Dermis microvascular lymphatic vessel endothelial cell (primary cell): Measurements from ENCODE around the gene SLC39A13. TPM values are rescaled to one million over a fixed set of nuclear protein-coding genes. Genes with fewer than 3 reads are reported as not detected.

Source experiments
- DNase-seq, 2 donors: peaks; one replicate each; pipeline versions ENCODE4 v3.0.0 to v3.0.0-alpha.2; 2010; ENCODE audit warnings: low read depth in 2 of 2
- total RNA-seq: library from RNA; depleted of rRNA; stranded (reverse); fragments of >200 nt; gene quantifications from 2 replicates; pipeline ENCODE4 v1.2.1, GENCODE V29; 2014

Gene SLC39A13
- total RNA-seq, 1 donor from 2014 or later, result 32.5 TPM

GRCh38 chr11:47384498-47384897, 23.9 kb upstream of the SLC39A13 start:
- no peak for DNase-seq

- DNase-seq, result no peak
Observed at GRCh38 chr11:47387944-47388696, 20.3 kb upstream of the SLC39A13 start.

GRCh38 chr11:47388697-47389576, 19.5 kb upstream of the SLC39A13 start:
- no peak for DNase-seq

GRCh38 chr11:47389577-47390421, 18.6 kb upstream of the SLC39A13 start:
- no peak for DNase-seq

- no peak for DNase-seq
Observed at GRCh38 chr11:47390422-47390760, 18.0 kb upstream of the SLC39A13 start.

GRCh38 chr11:47391077-47391583, 17.3 kb upstream of the SLC39A13 start:
- DNase-seq, result no peak

GRCh38 chr11:47391711-47392432, 16.5 kb upstream of the SLC39A13 start:
- DNase-seq, result no peak

- DNase-seq, result no peak
Observed at GRCh38 chr11:47392546-47393162, 15.7 kb upstream of the SLC39A13 start.

GRCh38 chr11:47393163-47394049, 15.0 kb upstream of the SLC39A13 start:
- peak in 1 of 2 donors; percentile 60 for DNase-seq

- no peak for DNase-seq
Observed at GRCh38 chr11:47394050-47394321, 14.4 kb upstream of the SLC39A13 start.

GRCh38 chr11:47394322-47395222, 13.8 kb upstream of the SLC39A13 start:
- DNase-seq, result peak; percentile 89 to 97

GRCh38 chr11:47395223-47396048, 13.0 kb upstream of the SLC39A13 start:
- DNase-seq, result no peak

- no peak for DNase-seq
Observed at GRCh38 chr11:47396049-47396320, 12.4 kb upstream of the SLC39A13 start.

- DNase-seq, result no peak
Observed at GRCh38 chr11:47398011-47398410, 10.4 kb upstream of the SLC39A13 start.

GRCh38 chr11:47398551-47398950, 9.8 kb upstream of the SLC39A13 start:
- DNase-seq, result no peak

- peak in 1 of 2 donors; percentile 39 for DNase-seq
Observed at GRCh38 chr11:47399860-47400767, 8.3 kb upstream of the SLC39A13 start.

GRCh38 chr11:47400768-47401279, 7.6 kb upstream of the SLC39A13 start:
- no peak for DNase-seq
